Neutrophil (primary cell): ENCODE data around the gene ICAM3.

Experiments used
- H3K27ac ChIP-seq: fragments of 200-600 bp; sonication (generic); 2 replicates; pipeline ENCODE4 v1.5.1; 2016; ENCODE audit warnings: mild to moderate bottlenecking, moderate library complexity
- H3K27me3 ChIP-seq: fragments of 200-600 bp; sonication (generic); 2 replicates; pipeline ENCODE4 v1.6.0; 2016; ENCODE audit warnings: mild to moderate bottlenecking
- H3K36me3 ChIP-seq: fragments of 200-600 bp; sonication (generic); 2 replicates; pipeline ENCODE4 v1.5.1; 2017
- H3K4me1 ChIP-seq, 2 experiments: fragments of 200-600 bp in 1 of 2; sonication (generic) in 1 of 2; 1 replicate in 1 of 2; 2 replicates in 1 of 2; pipeline versions ENCODE4 v1.5.1 to v1.6.1; 2013 to 2016; ENCODE audit warnings: low read depth in 1 of 2, low read length in 1 of 2, mild to moderate bottlenecking in 1 of 2, moderate library complexity in 1 of 2; ENCODE audit not compliant: control insufficient read depth in 1 of 2, insufficient read depth in 1 of 2
- H3K4me3 ChIP-seq, 2 experiments: fragments of 200-600 bp in 1 of 2; sonication (generic) in 1 of 2; 1 replicate in 1 of 2; 2 replicates in 1 of 2; pipeline ENCODE4 v1.5.1; 2013 to 2016; ENCODE audit warnings: low read depth in 1 of 2, low read length in 1 of 2, mild to moderate bottlenecking in 1 of 2, moderate library complexity in 1 of 2
- H3K9me3 ChIP-seq: fragments of 200-600 bp; sonication (generic); 2 replicates; pipeline ENCODE4 v1.5.1; 2016
- TF ChIP-seq, protein P1 (sequence below): fragments of 200-600 bp; sonication (generic); IDR thresholded peaks from 2 replicates; pipeline ENCODE4 v1.5.1; 2016; ENCODE audit warnings: antibody characterized with exemption

Gene ICAM3

DNA sequence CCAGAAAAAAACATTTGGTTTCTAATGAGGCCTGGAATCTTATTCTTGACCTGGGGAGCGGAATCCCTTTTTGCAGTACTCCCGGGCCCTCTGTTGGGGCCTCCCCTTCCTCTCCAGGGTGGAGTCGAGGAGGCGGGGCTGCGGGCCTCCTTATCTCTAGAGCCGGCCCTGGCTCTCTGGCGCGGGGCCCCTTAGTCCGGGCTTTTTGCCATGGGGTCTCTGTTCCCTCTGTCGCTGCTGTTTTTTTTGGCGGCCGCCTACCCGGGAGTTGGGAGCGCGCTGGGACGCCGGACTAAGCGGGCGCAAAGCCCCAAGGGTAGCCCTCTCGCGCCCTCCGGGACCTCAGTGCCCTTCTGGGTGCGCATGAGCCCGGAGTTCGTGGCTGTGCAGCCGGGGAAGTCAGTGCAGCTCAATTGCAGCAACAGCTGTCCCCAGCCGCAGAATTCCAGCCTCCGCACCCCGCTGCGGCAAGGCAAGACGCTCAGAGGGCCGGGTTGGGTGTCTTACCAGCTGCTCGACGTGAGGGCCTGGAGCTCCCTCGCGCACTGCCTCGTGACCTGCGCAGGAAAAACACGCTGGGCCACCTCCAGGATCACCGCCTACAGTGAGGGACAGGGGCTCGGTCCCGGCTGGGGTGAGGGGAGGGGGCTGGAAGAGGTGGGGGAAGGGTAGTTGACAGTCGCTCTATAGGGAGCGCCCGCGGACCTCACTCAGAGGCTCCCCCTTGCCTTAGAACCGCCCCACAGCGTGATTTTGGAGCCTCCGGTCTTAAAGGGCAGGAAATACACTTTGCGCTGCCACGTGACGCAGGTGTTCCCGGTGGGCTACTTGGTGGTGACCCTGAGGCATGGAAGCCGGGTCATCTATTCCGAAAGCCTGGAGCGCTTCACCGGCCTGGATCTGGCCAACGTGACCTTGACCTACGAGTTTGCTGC is 52.4 kb downstream of the ICAM3 start, which contains the start of gene ICAM4:
Gene ICAM4 (plus strand): TSS at position 153 of the 935 bp plus-strand sequence. CDS start 58 bp downstream, at position 211.
- Histone ChIP-seq H3K36me3 (peaks cover 42% of the 10 kb centered on the region), H3K27ac (peak within 1 kb of the TSS; percentile 70), H3K4me1 (peaks cover 60 to 64% of the 10 kb centered on the region in 2 experiments), H3K4me3 (peak within 1 kb of the TSS; percentile 52 to 64), H3K9me3 (no peaks in the 10 kb centered on the region), H3K27me3 (peaks cover 51% of the 10 kb centered on the region)
- TF ChIP-seq, protein P1, sequence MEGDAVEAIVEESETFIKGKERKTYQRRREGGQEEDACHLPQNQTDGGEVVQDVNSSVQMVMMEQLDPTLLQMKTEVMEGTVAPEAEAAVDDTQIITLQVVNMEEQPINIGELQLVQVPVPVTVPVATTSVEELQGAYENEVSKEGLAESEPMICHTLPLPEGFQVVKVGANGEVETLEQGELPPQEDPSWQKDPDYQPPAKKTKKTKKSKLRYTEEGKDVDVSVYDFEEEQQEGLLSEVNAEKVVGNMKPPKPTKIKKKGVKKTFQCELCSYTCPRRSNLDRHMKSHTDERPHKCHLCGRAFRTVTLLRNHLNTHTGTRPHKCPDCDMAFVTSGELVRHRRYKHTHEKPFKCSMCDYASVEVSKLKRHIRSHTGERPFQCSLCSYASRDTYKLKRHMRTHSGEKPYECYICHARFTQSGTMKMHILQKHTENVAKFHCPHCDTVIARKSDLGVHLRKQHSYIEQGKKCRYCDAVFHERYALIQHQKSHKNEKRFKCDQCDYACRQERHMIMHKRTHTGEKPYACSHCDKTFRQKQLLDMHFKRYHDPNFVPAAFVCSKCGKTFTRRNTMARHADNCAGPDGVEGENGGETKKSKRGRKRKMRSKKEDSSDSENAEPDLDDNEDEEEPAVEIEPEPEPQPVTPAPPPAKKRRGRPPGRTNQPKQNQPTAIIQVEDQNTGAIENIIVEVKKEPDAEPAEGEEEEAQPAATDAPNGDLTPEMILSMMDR = no peak

DNA sequence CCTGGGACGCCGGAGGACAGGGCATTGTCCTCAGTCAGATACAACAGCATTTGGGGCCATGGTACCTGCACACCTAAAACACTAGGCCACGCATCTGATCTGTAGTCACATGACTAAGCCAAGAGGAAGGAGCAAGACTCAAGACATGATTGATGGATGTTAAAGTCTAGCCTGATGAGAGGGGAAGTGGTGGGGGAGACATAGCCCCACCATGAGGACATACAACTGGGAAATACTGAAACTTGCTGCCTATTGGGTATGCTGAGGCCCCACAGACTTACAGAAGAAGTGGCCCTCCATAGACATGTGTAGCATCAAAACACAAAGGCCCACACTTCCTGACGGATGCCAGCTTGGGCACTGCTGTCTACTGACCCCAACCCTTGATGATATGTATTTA is 54.0 kb downstream of the ICAM3 start:
- Histone ChIP-seq H3K27ac (peak overlapping the region; percentile 70), H3K27me3 (peaks cover 35% of the 10 kb centered on the region), H3K4me3 (no peak overlapping the region), H3K9me3 (no peaks in the 10 kb centered on the region), H3K36me3 (peaks cover 54% of the 10 kb centered on the region), H3K4me1 (peaks cover 43 to 47% of the 10 kb centered on the region in 2 experiments)
- TF ChIP-seq, protein P1 = no peak

DNA sequence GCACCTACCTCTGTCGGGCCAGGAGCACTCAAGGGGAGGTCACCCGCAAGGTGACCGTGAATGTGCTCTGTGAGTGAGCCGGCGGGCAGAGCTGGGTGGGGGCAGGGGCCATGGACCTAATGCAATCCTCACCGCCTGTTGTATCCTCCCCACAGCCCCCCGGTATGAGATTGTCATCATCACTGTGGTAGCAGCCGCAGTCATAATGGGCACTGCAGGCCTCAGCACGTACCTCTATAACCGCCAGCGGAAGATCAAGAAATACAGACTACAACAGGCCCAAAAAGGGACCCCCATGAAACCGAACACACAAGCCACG is 54.5 kb downstream of the ICAM3 start:
- peaks cover 30% of the 10 kb centered on the region for H3K27me3 ChIP-seq
- H3K4me3 ChIP-seq = no peak overlapping the region
- H3K9me3 ChIP-seq = no peaks in the 10 kb centered on the region
- peaks cover 56% of the 10 kb centered on the region for H3K36me3 ChIP-seq
- no peak overlapping the region for H3K27ac ChIP-seq
- TF ChIP-seq, protein P1 = no peak
- peaks cover 40 to 43% of the 10 kb centered on the region in 2 experiments for H3K4me1 ChIP-seq

DNA sequence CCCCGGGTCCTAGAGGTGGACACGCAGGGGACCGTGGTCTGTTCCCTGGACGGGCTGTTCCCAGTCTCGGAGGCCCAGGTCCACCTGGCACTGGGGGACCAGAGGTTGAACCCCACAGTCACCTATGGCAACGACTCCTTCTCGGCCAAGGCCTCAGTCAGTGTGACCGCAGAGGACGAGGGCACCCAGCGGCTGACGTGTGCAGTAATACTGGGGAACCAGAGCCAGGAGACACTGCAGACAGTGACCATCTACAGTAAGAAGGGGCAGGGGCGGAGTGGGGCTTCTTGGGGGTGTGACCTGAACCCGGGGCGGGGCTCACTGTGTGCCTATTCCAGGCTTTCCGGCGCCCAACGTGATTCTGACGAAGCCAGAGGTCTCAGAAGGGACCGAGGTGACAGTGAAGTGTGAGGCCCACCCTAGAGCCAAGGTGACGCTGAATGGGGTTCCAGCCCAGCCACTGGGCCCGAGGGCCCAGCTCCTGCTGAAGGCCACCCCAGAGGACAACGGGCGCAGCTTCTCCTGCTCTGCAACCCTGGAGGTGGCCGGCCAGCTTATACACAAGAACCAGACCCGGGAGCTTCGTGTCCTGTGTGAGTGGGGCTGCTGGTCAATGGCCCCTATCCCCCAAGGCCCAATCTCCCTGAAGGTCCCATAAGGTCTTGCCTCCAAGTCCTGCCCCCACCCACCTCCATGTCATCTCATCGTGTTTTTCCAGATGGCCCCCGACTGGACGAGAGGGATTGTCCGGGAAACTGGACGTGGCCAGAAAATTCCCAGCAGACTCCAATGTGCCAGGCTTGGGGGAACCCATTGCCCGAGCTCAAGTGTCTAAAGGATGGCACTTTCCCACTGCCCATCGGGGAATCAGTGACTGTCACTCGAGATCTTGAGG is 55.1 kb downstream of the ICAM3 start:
- Histone ChIP-seq H3K4me3 (no peak overlapping the region), H3K9me3 (no peaks in the 10 kb centered on the region), H3K27me3 (peaks cover 24% of the 10 kb centered on the region), H3K27ac (no peak overlapping the region), H3K4me1 (peaks cover 36 to 42% of the 10 kb centered on the region in 2 experiments), H3K36me3 (peaks cover 56% of the 10 kb centered on the region)
- TF ChIP-seq, protein P1 = no peak
